Astrocyte (in vitro differentiated cells and primary cell): ENCODE data around the gene TEF.

Experiments
- EZH2 ChIP-seq: IDR thresholded peaks from 2 replicates; pipeline ENCODE4 v1.6.1; 2012; ENCODE audit warnings: mild to moderate bottlenecking, low read length, inconsistent platforms; ENCODE audit not compliant: insufficient read depth
- TF ChIP-seq, protein P1 (sequence below): IDR thresholded peaks from 2 replicates; pipeline ENCODE4 v1.5.1; 2011; ENCODE audit warnings: low read depth, mild to moderate bottlenecking, inconsistent platforms, low read length, moderate library complexity; ENCODE audit not compliant: insufficient read depth

DNA sequence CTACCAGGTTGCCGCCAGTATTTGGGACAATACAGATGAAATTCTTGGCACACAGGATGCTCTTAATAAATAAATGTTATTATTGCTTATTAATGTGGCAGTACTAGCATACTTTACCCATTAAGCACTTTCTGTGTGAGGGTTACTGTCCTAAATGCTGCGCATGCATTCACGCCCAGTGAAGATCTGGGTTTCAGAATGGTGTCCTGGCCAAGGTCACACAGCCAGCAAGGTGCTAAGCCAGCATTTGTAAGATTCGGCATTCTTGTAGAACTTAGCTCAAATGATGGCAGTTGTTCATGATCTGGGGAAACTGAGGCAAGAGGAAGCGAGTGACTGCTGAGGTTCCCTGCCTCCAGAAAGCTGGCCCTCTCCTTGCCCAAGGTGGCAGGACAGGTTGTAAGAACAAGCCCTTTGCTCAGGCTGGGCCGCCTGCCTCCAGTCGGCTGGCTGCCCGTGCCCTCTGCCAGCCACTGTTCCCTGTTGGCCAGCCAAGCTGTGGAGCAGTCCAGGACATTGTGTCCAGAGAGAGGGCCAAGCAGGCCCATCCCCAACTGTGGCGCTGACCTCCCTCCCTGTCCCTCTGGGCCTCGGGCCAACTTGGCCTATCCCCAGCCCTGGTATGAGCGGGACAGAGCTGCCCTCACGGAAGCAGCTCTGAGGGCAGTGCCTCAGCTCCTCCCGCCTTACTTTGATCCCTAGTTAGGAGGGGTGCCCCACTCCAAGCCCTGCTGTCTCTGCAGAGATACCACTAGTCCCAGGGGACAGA lies 36.1 kb downstream of the TEF start:
- TF ChIP-seq, protein P1, sequence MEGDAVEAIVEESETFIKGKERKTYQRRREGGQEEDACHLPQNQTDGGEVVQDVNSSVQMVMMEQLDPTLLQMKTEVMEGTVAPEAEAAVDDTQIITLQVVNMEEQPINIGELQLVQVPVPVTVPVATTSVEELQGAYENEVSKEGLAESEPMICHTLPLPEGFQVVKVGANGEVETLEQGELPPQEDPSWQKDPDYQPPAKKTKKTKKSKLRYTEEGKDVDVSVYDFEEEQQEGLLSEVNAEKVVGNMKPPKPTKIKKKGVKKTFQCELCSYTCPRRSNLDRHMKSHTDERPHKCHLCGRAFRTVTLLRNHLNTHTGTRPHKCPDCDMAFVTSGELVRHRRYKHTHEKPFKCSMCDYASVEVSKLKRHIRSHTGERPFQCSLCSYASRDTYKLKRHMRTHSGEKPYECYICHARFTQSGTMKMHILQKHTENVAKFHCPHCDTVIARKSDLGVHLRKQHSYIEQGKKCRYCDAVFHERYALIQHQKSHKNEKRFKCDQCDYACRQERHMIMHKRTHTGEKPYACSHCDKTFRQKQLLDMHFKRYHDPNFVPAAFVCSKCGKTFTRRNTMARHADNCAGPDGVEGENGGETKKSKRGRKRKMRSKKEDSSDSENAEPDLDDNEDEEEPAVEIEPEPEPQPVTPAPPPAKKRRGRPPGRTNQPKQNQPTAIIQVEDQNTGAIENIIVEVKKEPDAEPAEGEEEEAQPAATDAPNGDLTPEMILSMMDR: no peak
- TF ChIP-seq EZH2: no peak
